PC-3 (cell line): ENCODE results near the gene RGS14. TPM values are rescaled to one million over a fixed set of nuclear protein-coding genes. Genes with fewer than 3 reads are reported as not detected.
"Not testable (repeated sequence)": the region's sequence is repeated elsewhere in the genome, so short reads cannot be mapped to it uniquely, and the experiment has no call there.

Experiments used
- ATAC-seq: fragments of 200-7000 bp; cut with Tn5 transposase; 2 replicates; pipeline ENCODE4 v1.9.1; 2020; ENCODE audit warnings: mild to moderate bottlenecking, moderate library complexity
- BruUV-seq: library from RNA; stranded (reverse); fragments of 400-500 nt; replicated peaks from 2 replicates; lab custom pipeline; 2021; lab: Mats Ljungman, UMichigan
- CTCF ChIA-PET: fragments of 300-600 bp; sonication (Branson Sonifier 250); formaldehyde crosslinking; loops from one replicate; lab custom pipeline; 2022; ENCODE audit warnings: antibody characterized with exemption; lab: Charles Lee
- POLR2A ChIA-PET: fragments of 300-600 bp; sonication (Branson Sonifier 250); formaldehyde crosslinking; loops from one replicate; lab custom pipeline; 2022; ENCODE audit warnings: antibody characterized with exemption; ENCODE audit not compliant: unreplicated experiment; lab: Charles Lee
- DNase-seq: peaks from one replicate; pipeline ENCODE4 v3.0.0-alpha.2; 2015
- H2AFZ ChIP-seq: fragments of 300-600 bp; sonication (generic); 2 replicates; pipeline ENCODE4 v1.6.0; 2016; ENCODE audit warnings: antibody characterized with exemption, low read length
- H3F3A ChIP-seq: fragments of 300-600 bp; sonication (generic); one replicate; pipeline ENCODE4 v1.6.0; 2017; ENCODE audit warnings: antibody characterized with exemption, low read length, control low read depth, mild to moderate bottlenecking; ENCODE audit not compliant: unreplicated experiment
- H3K27ac ChIP-seq: fragments of 300-600 bp; sonication (generic); 2 replicates; pipeline ENCODE4 v1.5.1; 2016; ENCODE audit warnings: mild to moderate bottlenecking, low read length
- H3K27me3 ChIP-seq: fragments of 300-600 bp; sonication (generic); 2 replicates; pipeline ENCODE4 v1.6.1; 2016; ENCODE audit warnings: low read length, mixed read lengths
- H3K36me3 ChIP-seq: fragments of 300-600 bp; sonication (generic); 2 replicates; pipeline ENCODE4 v1.6.1; 2016; ENCODE audit warnings: low read depth, mixed run types, low read length, mixed read lengths
- H3K4me1 ChIP-seq: fragments of 300-600 bp; sonication (generic); 2 replicates; pipeline ENCODE4 v1.5.1; 2016; ENCODE audit warnings: low read length; ENCODE audit not compliant: insufficient read depth
- H3K4me2 ChIP-seq: fragments of 300-600 bp; sonication (generic); 2 replicates; pipeline ENCODE4 v1.6.0; 2016; ENCODE audit warnings: low read length
- H3K4me3 ChIP-seq: fragments of 300-600 bp; sonication (generic); 2 replicates; pipeline ENCODE4 v1.5.1; 2016; ENCODE audit warnings: mild to moderate bottlenecking, low read length, mixed read lengths
- H3K79me2 ChIP-seq: fragments of 300-600 bp; sonication (generic); 2 replicates; pipeline ENCODE4 v1.6.1; 2017; ENCODE audit warnings: low read length, mixed read lengths
- H3K9ac ChIP-seq: fragments of 300-600 bp; sonication (generic); 2 replicates; pipeline ENCODE4 v1.6.0; 2016; ENCODE audit warnings: mild to moderate bottlenecking, low read length
- H3K9me2 ChIP-seq: fragments of 300-600 bp; sonication (generic); replicated peaks from 2 replicates; pipeline ENCODE4 v1.6.1; 2016; ENCODE audit warnings: mixed run types, low read length, mixed read lengths
- H3K9me3 ChIP-seq: fragments of 300-600 bp; sonication (generic); 2 replicates; pipeline ENCODE4 v1.6.1; 2016; ENCODE audit warnings: low read length, mixed read lengths
- H4K20me1 ChIP-seq: fragments of 300-600 bp; sonication (generic); 2 replicates; pipeline ENCODE4 v1.6.1; 2016; ENCODE audit warnings: low read length, mixed read lengths
- CTCF ChIP-seq: fragments of 300-600 bp; sonication (generic); conservative IDR thresholded peaks from 2 replicates; pipeline ENCODE4 v1.5.1; 2017; ENCODE audit warnings: antibody characterized with exemption, low read depth, mild to moderate bottlenecking, low read length
- EZH2 ChIP-seq: fragments of 300-600 bp; sonication (generic); IDR thresholded peaks from one replicate; pipeline ENCODE4 v1.6.1; 2017; ENCODE audit warnings: antibody characterized with exemption, mild to moderate bottlenecking, low read length; ENCODE audit not compliant: unreplicated experiment
- EZH2phosphoT487 ChIP-seq: fragments of 300-600 bp; sonication (generic); IDR thresholded peaks from 2 replicates; pipeline ENCODE4 v1.6.1; 2018; ENCODE audit warnings: mild to moderate bottlenecking, antibody characterized with exemption, low read length, borderline replicate concordance
- intact Hi-C: fragments of 100-400 bp; cut with micrococcal nuclease; formaldehyde crosslinking; loops from 2 replicates; pipeline ENCODE4 v1.9.0; 2023
- total RNA-seq: library from RNA; depleted of rRNA; stranded (reverse); fragments of >200 nt; gene quantifications from 2 replicates; pipeline ENCODE4 v1.2.3, GENCODE V29; 2014

Gene RGS14
- total RNA-seq, 1 experiment from 2014 or later = 32.3 TPM

GRCh38 chr5:177359451-177359851, 1.7 kb downstream of the RGS14 start:
- no peaks in the 10 kb centered on the region for H3K36me3 ChIP-seq
- no peak overlapping the region for H3K4me3 ChIP-seq
- intact Hi-C loops = no loop called here
- no peaks in the 10 kb centered on the region for H3K27me3 ChIP-seq
- no peak overlapping the region for H3K9ac ChIP-seq
- H4K20me1 ChIP-seq = no peaks in the 10 kb centered on the region
- H3K4me2 ChIP-seq = no peak overlapping the region
- no peak overlapping the region for H2AFZ ChIP-seq
- no peaks in the 10 kb centered on the region for H3K79me2 ChIP-seq
- H3F3A ChIP-seq = no peaks in the 10 kb centered on the region
- ATAC-seq (no peak), DNase-seq (no peak)
- POLR2A ChIA-PET = no interaction called here
- H3K27ac ChIP-seq = no peak overlapping the region
- H3K9me2 ChIP-seq = no peaks in the 10 kb centered on the region
- peaks cover 27% of the 10 kb centered on the region for H3K4me1 ChIP-seq
- no peaks in the 10 kb centered on the region for H3K9me3 ChIP-seq
- CTCF ChIA-PET = no interaction called here
- TF ChIP-seq EZH2 (no peak), EZH2phosphoT487 (no peak), CTCF (no peak)
- no TSS peak for BruUV-seq

GRCh38 chr5:177359860-177360259, 2.1 kb downstream of the RGS14 start:
- intact Hi-C loops = no loop called here
- no peaks in the 10 kb centered on the region for H3K9me3 ChIP-seq
- no TSS peak for BruUV-seq

GRCh38 chr5:177360740-177361139, 3.0 kb downstream of the RGS14 start:
- H3F3A ChIP-seq, H3K79me2 ChIP-seq, intact Hi-C loops, H2AFZ ChIP-seq, H3K9ac ChIP-seq, H3K4me3 ChIP-seq, POLR2A ChIA-PET, H3K27ac ChIP-seq, BruUV-seq, DNase-seq, H3K27me3 ChIP-seq, H3K36me3 ChIP-seq, H3K9me3 ChIP-seq, H4K20me1 ChIP-seq, H3K9me2 ChIP-seq, ATAC-seq, H3K4me2 ChIP-seq: not testable (repeated sequence)
- CTCF ChIA-PET = interaction anchor here (0.8 kb wide), 1 partner anchor 10 kb away, joined by 4 read pairs; no protein-coding TSS in a partner anchor
- H3K4me1 ChIP-seq = peaks cover 27% of the 10 kb centered on the region

More at GRCh38 chr5:177359860-177360259, 2.1 kb downstream of the RGS14 start:
- Histone ChIP-seq H3K9me2 (no peaks in the 10 kb centered on the region), H4K20me1 (no peaks in the 10 kb centered on the region), H3K27me3 (no peaks in the 10 kb centered on the region), H3K9ac (no peak overlapping the region), H3K4me2 (no peak overlapping the region), H3K27ac (no peak overlapping the region), H3F3A (no peaks in the 10 kb centered on the region), H3K4me3 (no peak overlapping the region), H3K4me1 (peaks cover 27% of the 10 kb centered on the region), H3K36me3 (no peaks in the 10 kb centered on the region), H2AFZ (no peak overlapping the region), H3K79me2 (no peaks in the 10 kb centered on the region)
- TF ChIP-seq EZH2 = no peak
- no peak for TF ChIP-seq CTCF
- no peak for TF ChIP-seq EZH2phosphoT487
- DNase-seq = no peak
- CTCF ChIA-PET = no interaction called here
- ATAC-seq = no peak
- POLR2A ChIA-PET = no interaction called here
